ENCODE results near the gene PGM5. TPM values are rescaled to one million over a fixed set of nuclear protein-coding genes. Genes with fewer than 3 reads are reported as not detected.
"Not testable (repeated sequence)": the region's sequence is repeated elsewhere in the genome, so short reads cannot be mapped to it uniquely, and the experiment has no call there.

Gene PGM5
- total and polyA plus RNA-seq, 8 donors = 12.7 to 61.3 (median 52.0) TPM

DNA sequence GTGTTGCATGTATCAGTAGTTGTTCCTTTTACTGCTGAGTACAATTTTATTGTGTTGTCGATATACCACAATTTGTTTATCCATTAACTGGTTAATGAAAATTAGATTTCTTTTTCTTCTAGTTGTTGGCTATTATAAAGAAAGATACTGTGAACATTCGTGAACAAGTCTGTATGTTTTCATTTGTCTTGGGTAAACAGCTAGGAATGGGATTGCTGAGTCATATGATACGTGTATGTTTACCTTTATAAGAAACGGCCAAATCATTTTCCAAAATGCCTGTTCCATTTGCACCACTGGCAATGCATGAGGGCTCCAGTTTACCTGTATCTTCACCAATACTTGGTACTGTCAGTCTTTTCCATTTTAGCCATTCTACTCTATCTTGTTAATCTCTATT lies 33.1 kb downstream of the PGM5 start:
- DNase-seq; H3K4me1 ChIP-seq; H3K27ac ChIP-seq; ATAC-seq; H3K27me3 ChIP-seq; H3K4me3 ChIP-seq; H3K9me3 ChIP-seq; intact Hi-C loops (cut with DNase I); H3K36me3 ChIP-seq: not testable (repeated sequence)

DNA sequence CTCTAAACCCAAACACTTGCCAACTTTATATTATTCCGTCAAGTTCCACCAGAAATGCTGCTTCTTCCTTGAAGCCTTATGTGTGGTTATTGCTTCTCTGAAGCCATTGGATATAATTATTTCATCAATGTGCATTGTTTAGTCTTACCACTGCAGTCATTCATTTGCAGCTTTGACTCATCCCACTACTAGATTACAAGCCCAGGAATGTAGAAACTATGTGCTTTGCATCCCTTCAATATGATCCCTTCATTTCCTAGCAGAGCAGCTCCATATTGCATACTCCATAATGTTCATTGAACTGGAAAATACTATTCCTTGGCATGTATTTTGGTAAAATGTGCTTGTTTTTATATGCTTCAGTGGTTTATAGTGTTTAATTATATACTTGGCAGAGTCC lies 34.3 kb downstream of the PGM5 start:
- H3K36me3 ChIP-seq; H3K9me3 ChIP-seq; H3K4me3 ChIP-seq; H3K4me1 ChIP-seq; H3K27ac ChIP-seq; ATAC-seq; intact Hi-C loops (cut with DNase I); DNase-seq; H3K27me3 ChIP-seq: not testable (repeated sequence)

DNA sequence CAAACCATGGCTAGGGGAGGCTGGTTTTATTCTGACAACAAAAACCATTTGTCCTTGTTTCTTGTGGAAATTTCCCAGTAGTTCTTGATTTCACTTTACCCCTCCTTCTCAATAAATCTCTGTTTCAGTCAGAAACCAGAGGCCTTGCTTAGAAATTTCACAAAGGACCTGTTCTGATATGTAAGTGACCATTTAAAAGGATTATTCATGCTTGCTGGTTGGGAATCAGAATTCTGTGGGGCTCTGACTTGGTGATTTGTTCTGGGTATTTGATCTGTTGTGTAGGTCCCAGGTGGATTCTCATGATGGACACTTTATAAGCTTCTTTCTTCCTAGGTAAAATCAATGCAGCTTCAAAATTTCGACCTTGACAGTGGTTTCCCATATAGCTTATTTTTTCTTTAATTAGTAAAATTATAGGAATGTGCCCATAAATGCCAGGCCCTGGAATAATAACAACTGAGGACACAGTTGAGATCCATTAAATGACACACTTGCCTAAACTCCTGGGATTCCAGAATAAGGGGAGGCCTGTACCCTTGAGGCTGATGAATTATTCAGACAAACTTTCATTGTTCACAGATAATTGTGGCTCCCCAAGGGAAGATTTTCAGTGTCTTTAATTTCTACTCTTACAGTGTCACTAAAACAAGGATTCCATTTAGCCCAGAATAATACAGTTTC lies 40.1 kb downstream of the PGM5 start:
- H3K4me3 ChIP-seq; ATAC-seq; H3K27me3 ChIP-seq; H3K4me1 ChIP-seq; H3K36me3 ChIP-seq; DNase-seq; intact Hi-C loops (cut with DNase I); H3K27ac ChIP-seq; H3K9me3 ChIP-seq: not testable (repeated sequence)

DNA sequence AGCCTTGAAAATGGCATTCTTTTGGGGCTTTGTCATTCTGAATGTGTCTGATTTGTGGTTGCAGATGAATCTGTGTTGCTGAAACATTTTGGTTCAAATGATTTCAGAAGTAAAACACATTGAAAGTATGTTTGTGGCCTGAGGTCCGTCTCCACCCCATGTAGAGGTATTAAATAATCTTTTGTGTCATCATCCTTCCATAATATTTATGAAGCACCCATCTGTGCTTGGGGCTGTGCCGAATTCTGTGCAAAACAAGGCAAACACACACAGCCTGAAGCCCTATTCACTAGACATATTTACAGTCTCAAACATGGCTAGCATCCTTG lies 40.6 kb downstream of the PGM5 start:
- H3K4me1 ChIP-seq; intact Hi-C loops (cut with DNase I); H3K9me3 ChIP-seq; H3K27me3 ChIP-seq; ATAC-seq; H3K36me3 ChIP-seq; DNase-seq; H3K4me3 ChIP-seq; H3K27ac ChIP-seq: not testable (repeated sequence)

DNA sequence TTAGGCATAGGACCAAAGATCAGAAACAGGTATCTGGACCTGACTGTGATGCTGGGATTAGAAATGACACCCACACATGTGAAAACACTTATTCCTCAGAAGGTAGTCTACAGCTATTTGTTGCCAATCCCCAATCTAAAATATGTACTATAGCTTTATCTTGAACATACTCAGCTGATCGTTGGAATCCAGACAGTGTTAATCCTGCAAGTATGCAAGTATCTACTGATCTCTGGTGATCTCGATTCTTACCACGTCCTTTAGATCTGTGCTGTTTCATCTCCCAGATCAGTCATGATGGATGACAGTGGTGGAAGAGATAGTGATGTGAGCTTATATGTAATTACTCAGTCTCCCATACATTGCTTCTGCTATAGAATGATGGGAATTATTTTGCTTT lies 41.4 kb downstream of the PGM5 start:
- H3K4me3 ChIP-seq; H3K27me3 ChIP-seq; H3K27ac ChIP-seq; DNase-seq; ATAC-seq; H3K9me3 ChIP-seq; H3K36me3 ChIP-seq; intact Hi-C loops (cut with DNase I); H3K4me1 ChIP-seq: not testable (repeated sequence)

DNA sequence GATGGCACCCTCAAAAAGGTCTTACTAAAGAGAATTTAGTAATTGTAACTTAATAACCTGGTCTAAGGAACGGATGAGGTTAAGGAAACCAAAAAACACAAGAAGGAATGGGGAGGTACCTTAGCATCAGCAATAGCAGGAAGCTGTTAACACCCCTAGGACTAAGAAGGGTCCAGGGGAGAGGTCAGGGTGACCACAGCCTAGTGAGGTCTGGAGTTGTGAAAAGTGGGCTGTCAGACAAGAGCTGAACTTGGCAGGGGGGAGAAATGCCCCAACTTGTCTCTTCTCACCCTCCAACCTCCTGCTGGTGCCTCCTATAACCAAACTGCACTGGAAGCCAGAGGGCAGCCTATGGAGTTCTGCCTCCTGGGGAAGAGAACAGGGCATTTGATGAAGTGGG lies 41.9 kb downstream of the PGM5 start:
- H3K4me3 ChIP-seq; H3K27ac ChIP-seq; ATAC-seq; H3K9me3 ChIP-seq; H3K36me3 ChIP-seq; intact Hi-C loops (cut with DNase I); H3K27me3 ChIP-seq; H3K4me1 ChIP-seq; DNase-seq: not testable (repeated sequence)

DNA sequence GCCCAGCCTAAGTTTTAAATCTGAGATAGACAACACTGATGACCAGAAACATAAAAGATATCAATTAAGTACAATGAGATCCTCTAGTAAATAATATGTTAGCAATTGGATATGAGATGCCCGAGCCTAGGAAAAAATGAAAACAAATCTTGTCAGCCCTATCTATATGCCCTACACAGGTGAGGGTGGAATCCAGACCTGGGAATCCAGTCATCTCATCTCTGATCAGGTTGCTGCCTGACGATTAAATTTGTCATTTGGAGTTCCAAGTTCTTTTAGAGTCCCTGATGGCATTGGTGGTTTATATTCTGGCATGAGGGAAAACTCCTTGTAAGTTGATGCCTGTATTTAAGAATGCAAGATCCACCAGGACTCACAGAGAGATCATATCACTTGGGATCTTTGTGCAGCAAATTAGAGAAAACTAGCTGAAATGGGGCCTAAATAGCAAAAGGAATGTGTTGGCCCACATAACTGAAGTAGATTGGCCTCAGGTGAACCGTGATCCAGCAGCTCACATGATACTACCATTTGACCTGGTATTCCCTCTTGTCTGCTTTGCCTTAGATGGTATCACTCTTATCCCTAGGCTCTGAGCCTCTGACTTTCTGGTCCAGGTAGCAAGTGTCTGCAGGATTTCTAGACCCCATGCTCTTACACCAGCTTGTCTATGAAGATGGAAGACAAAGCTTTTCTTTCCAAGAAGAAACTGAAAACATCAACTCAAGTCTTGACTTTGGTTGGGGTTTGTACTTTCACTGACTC lies 48.2 kb downstream of the PGM5 start:
- DNase-seq; H3K4me1 ChIP-seq; H3K36me3 ChIP-seq; H3K27ac ChIP-seq; H3K27me3 ChIP-seq; intact Hi-C loops (cut with DNase I); H3K4me3 ChIP-seq; ATAC-seq; H3K9me3 ChIP-seq: not testable (repeated sequence)

DNA sequence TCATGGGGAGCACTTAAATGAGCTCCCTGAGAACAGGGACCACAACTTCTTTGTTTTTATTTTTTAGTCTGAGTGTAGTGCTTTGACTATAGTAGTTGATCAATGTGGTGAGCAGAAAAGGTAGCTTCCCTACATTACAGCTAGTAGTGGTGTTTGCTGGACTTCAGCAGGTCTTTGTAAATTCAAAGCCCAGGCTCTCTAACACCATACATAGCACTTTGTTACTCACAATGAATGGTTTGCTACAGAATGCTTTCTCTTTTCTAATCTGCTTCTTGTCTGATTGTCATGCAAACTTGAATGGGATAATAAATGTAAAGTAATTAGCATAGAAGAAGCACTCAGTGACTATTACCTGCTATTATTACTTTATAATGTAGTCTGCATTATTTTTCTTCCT lies 55.5 kb downstream of the PGM5 start:
- intact Hi-C loops (cut with DNase I); H3K27me3 ChIP-seq; H3K4me3 ChIP-seq; H3K4me1 ChIP-seq; H3K9me3 ChIP-seq; ATAC-seq; H3K36me3 ChIP-seq; H3K27ac ChIP-seq; DNase-seq: not testable (repeated sequence)

DNA sequence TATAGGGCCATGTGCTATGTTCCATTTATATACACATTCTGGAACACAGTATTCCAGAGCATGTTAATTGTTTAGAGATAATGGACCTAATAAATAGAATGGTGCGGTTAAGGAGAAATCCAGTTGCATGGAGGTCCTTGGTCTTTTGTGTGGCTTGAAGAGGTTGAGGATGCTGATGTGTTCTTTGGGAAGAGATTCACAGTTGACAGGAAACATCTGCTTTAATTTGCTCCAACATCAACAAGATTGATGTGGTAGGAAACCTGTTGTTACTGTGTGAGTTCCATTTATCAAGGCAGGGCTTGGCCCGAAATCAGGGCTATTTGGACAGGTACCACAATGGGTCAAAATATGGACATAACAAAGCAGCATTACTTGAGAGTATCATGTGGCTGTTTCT lies 56.3 kb downstream of the PGM5 start:
- ATAC-seq, H3K4me1 ChIP-seq: not testable (repeated sequence)

DNA sequence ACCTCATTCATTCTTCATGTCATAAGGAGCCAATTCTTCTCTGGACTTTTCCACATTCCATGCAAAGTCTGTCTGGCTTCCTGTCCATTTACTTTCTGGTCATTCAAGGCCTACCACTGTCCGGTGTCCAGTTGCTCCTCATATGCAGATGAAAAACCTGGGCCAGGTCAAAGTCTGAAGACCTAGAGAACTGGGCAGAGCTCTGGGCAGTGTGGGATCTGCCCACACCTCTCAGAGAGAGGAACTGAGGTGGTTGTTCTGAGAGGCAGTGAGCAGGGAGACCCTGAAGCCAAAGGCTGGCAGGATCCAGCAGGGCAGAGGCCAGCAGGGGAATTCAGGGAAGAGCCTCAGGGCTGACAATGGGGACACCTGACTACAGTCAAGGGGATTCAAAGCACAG lies 58.7 kb downstream of the PGM5 start:
- H3K36me3 ChIP-seq; H3K4me3 ChIP-seq; DNase-seq; H3K27me3 ChIP-seq; H3K9me3 ChIP-seq; H3K27ac ChIP-seq; intact Hi-C loops (cut with DNase I); ATAC-seq; H3K4me1 ChIP-seq: not testable (repeated sequence)

More for the DNA sequence above, 56.3 kb downstream of the PGM5 start:
- H3K27ac ChIP-seq; intact Hi-C loops (cut with DNase I); H3K4me3 ChIP-seq; H3K36me3 ChIP-seq; H3K27me3 ChIP-seq; DNase-seq; H3K9me3 ChIP-seq: not testable (repeated sequence)

All from left lung (tissue), 10 donors.